Chondrocyte (in vitro differentiated cells): ENCODE measurements around the gene LILRB2. TPM values are rescaled to one million over a fixed set of nuclear protein-coding genes. Genes with fewer than 3 reads are reported as not detected.
"Not testable (repeated sequence)": the region's sequence is repeated elsewhere in the genome, so short reads cannot be mapped to it uniquely, and the experiment has no call there.

Source experiments
- DNase-seq: peaks from one replicate; pipeline ENCODE4 v3.0.0; 2021; ENCODE audit warnings: mixed read lengths, low spot score
- H3K27ac Mint-ChIP-seq: one replicate; pipeline ENCODE4 v1.8.0; 2021; ENCODE audit warnings: mild to moderate bottlenecking, moderate library complexity, mixed read lengths; ENCODE audit not compliant: unreplicated experiment
- H3K27me3 Mint-ChIP-seq: 2 replicates; pipeline ENCODE4 v1.8.0; 2021; ENCODE audit warnings: low read depth, mixed read lengths
- H3K36me3 Mint-ChIP-seq: 2 replicates; pipeline ENCODE4 v1.8.0; 2021; ENCODE audit warnings: low read depth, mixed read lengths
- H3K4me1 Mint-ChIP-seq: 2 replicates; pipeline ENCODE4 v1.8.0; 2021; ENCODE audit warnings: low read depth, mild to moderate bottlenecking, mixed read lengths
- H3K4me3 Mint-ChIP-seq: one replicate; pipeline ENCODE4 v1.8.0; 2021; ENCODE audit warnings: mild to moderate bottlenecking, moderate library complexity, mixed read lengths; ENCODE audit not compliant: unreplicated experiment
- H3K9me3 Mint-ChIP-seq: 2 replicates; pipeline ENCODE4 v1.8.0; 2021; ENCODE audit warnings: low read depth, mixed read lengths
- CTCF ChIP-seq: fragments of 200-600 bp; sonication (generic); IDR thresholded peaks from 2 replicates; pipeline ENCODE4 v1.5.0; 2021; ENCODE audit warnings: antibody characterized with exemption, mild to moderate bottlenecking, moderate library complexity
- microRNA-seq: library from miRNA; unstranded; fragments of <30 nt; microRNA quantifications from one replicate; pipeline ENCODE4 v1.2.0, GENCODE V29; 2020; ENCODE audit warnings: borderline number of aligned reads
- total RNA-seq: library from RNA; stranded (reverse); gene quantifications from 3 replicates; pipeline ENCODE4 v1.2.1, GENCODE V29; 2021

Gene LILRB2
- total RNA-seq, 1 donor from 2014 or later = not detected

GRCh38 chr19:54231077-54231931, 49.6 kb downstream of the LILRB2 start:
- Mint-ChIP-seq H3K36me3 (peaks cover 7% of the 10 kb centered on the region), H3K27me3 (peaks cover 26% of the 10 kb centered on the region), H3K4me1 (no peaks in the 10 kb centered on the region), H3K4me3 (no peak overlapping the region), H3K27ac (no peak overlapping the region), H3K9me3 (peaks cover 20% of the 10 kb centered on the region)
- DNase-seq = peak; percentile 94
- TF ChIP-seq CTCF = peak; percentile 99

DNA sequence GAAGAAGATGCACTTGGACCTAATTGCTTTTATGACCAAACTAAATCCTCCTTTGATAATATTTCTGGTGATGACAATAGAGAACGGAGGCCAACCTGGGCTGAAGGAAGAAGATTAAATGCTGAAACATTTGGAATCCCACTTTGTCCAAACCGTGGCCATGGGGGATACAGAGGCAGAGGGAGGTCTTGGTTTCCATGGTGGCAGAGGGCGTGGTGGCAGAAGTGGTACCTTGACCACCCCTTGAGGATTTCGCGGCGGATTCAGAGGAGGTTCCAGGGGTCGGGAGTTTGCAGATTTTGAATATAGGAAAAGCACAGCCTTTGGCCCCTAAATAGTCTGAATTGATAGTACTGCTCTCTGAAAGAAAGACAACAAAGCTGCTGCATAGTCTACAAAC, 50.9 kb downstream of the LILRB2 start:
- H3K4me3 Mint-ChIP-seq = no peak overlapping the region
- H3K27ac Mint-ChIP-seq = no peak overlapping the region
- no peak for TF ChIP-seq CTCF
- H3K9me3 Mint-ChIP-seq = peaks cover 19% of the 10 kb centered on the region
- DNase-seq = peak; percentile 70
- H3K4me1 Mint-ChIP-seq = no peaks in the 10 kb centered on the region
- H3K27me3 Mint-ChIP-seq = peaks cover 27% of the 10 kb centered on the region
- H3K36me3 Mint-ChIP-seq = peaks cover 6% of the 10 kb centered on the region

DNA sequence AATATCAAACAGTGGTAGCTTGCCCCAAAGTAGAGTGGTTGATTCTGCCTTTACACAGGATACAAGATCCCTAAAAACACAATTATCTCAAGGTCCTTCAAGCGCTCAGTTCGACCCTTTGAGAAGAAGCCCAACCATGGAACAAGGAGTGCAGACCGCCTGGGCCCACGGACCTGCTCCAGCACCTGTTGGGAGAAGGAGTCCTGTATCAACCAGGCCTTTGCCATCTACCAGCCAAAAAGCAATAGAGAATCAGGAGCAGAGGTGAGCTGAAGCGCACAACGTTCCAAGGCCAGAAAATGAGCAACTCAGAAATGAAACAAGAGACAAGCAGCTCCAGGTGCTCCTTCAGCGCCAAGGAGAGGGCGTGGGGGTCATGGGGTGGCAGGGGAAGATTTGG, 51.8 kb downstream of the LILRB2 start:
- peak; percentile 68 for DNase-seq
- peaks cover 11% of the 10 kb centered on the region for H3K9me3 Mint-ChIP-seq
- H3K27ac Mint-ChIP-seq = no peak overlapping the region
- no peaks in the 10 kb centered on the region for H3K4me1 Mint-ChIP-seq
- no peak for TF ChIP-seq CTCF
- no peak overlapping the region for H3K4me3 Mint-ChIP-seq
- peaks cover 3% of the 10 kb centered on the region for H3K36me3 Mint-ChIP-seq
- peaks cover 18% of the 10 kb centered on the region for H3K27me3 Mint-ChIP-seq

DNA sequence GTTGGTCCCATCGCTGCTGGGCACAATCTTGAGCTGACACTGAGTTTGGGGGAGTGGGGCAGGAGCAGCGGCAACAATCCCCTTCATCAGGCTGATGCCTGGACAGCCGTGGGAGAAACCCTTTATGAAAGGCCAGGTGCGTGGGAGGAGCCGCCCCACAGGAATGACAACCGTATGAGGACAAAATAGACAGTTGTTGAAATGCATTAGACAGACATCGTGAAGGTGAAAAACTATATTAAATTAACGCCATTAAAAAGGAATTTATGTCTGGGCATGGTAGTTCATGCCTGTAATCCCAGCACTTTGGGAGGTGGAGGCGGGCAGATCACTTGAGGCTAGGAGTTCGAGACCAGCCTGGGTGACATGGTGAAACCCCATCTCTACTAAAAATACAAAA, 56.3 kb downstream of the LILRB2 start:
- H3K27ac Mint-ChIP-seq, H3K4me1 Mint-ChIP-seq: not testable (repeated sequence)
- H3K27me3 Mint-ChIP-seq = peaks cover 14% of the 10 kb centered on the region

DNA sequence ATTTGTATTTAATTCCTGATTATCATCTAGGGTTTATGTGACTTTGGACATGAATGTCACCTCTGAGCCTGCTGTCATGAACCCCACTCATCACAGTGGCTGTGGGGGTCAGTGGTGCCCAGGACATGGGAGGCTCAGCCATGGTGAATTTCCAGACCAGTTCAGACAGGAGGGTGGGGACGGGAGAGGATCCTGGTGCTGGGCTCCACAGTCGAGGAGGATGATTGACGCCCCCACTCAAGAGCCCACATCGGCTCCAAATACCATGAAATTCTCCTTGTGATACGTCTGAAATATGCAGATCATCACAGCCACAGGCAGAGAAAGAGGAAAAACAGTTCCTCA, 57.0 kb downstream of the LILRB2 start:
- not testable (repeated sequence) for H3K27ac Mint-ChIP-seq, H3K4me3 Mint-ChIP-seq

More for the DNA sequence above, 56.3 kb downstream of the LILRB2 start:
- not testable (repeated sequence) for DNase-seq, H3K4me3 Mint-ChIP-seq, H3K36me3 Mint-ChIP-seq, H3K9me3 Mint-ChIP-seq

More for the DNA sequence above, 57.0 kb downstream of the LILRB2 start:
- H3K4me1 Mint-ChIP-seq, H3K9me3 Mint-ChIP-seq, H3K36me3 Mint-ChIP-seq: not testable (repeated sequence)
- DNase-seq = peak; percentile 15
- H3K27me3 Mint-ChIP-seq = peaks cover 12% of the 10 kb centered on the region

Small RNA genes lying within 50 kb of the gene (microRNA-seq; reads per million reads assigned to microRNA genes)
- not detected for gene MIR4752

Other genes with a start within 250 kb of the LILRB2 start
- gene VSTM1, start 217.2 kb downstream of the LILRB2 start, total RNA-seq = not detected in 3 replicates
- gene TARM1, start 199.7 kb downstream of the LILRB2 start, total RNA-seq = not detected in 3 replicates
- 0.21 to 0.48 TPM (median 0.37 TPM) in 3 replicates for gene OSCAR, start 180.3 kb downstream of the LILRB2 start, total RNA-seq
- 77.4 to 93.7 TPM (median 92.1 TPM) in 3 replicates for gene NDUFA3, start 178.3 kb downstream of the LILRB2 start, total RNA-seq
- 23.3 to 28.5 TPM (median 28.0 TPM) in 3 replicates for gene TFPT, start 165.5 kb downstream of the LILRB2 start, total RNA-seq
- gene PRPF31, start 165.4 kb downstream of the LILRB2 start, total RNA-seq = 45.8 to 62.5 TPM (median 45.9 TPM) in 3 replicates
- 33.1 to 47.3 TPM (median 33.7 TPM) in 3 replicates for gene CNOT3, start 143.3 kb downstream of the LILRB2 start, total RNA-seq
- gene LENG1, start 121.4 kb downstream of the LILRB2 start, total RNA-seq = 4.4 to 6.0 TPM (median 4.5 TPM) in 3 replicates
- 0.73 to 3.7 TPM (median 3.2 TPM) in 3 replicates for gene TMC4, start 108.0 kb downstream of the LILRB2 start, total RNA-seq
- gene MBOAT7, start 91.5 kb downstream of the LILRB2 start, total RNA-seq = 71.4 to 83.8 TPM (median 76.6 TPM) in 3 replicates
- gene TSEN34, start 89.8 kb downstream of the LILRB2 start, total RNA-seq = 39.6 to 46.2 TPM (median 40.5 TPM) in 3 replicates
- 689 to 819 TPM (median 699 TPM) in 3 replicates for gene RPS9, start 80.3 kb downstream of the LILRB2 start, total RNA-seq
- not detected in 3 replicates for gene LILRB3, start 58.1 kb downstream of the LILRB2 start, total RNA-seq
- not detected in 3 replicates for gene LILRA6, start 38.3 kb downstream of the LILRB2 start, total RNA-seq
- gene LILRB5, start 23.8 kb downstream of the LILRB2 start, total RNA-seq = not detected in 3 replicates
- not detected in 3 replicates for gene LILRA5, start 32.1 kb upstream of the LILRB2 start, total RNA-seq
- not detected in 3 replicates for gene LILRA4, start 58.1 kb upstream of the LILRB2 start, total RNA-seq
- gene LAIR1, start 83.8 kb upstream of the LILRB2 start, total RNA-seq = not detected in 3 replicates
- gene TTYH1, start 134.4 kb upstream of the LILRB2 start, total RNA-seq = 0.49 TPM in 1 of 3 replicates, not detected in the others
- gene LENG8, start 168.1 kb upstream of the LILRB2 start, total RNA-seq = 110 to 166 TPM (median 116 TPM) in 3 replicates
- gene LENG9, start 182.7 kb upstream of the LILRB2 start, total RNA-seq = 10.2 to 14.8 TPM (median 13.2 TPM) in 3 replicates
- 62.9 to 66.4 TPM (median 66.4 TPM) in 3 replicates for gene CDC42EP5, start 192.2 kb upstream of the LILRB2 start, total RNA-seq
- gene LAIR2, start 221.7 kb upstream of the LILRB2 start, total RNA-seq = not detected in 3 replicates